Gastroesophageal sphincter (tissue), 4 donors: ENCODE data around the gene SLFN14. TPM values are rescaled to one million over a fixed set of nuclear protein-coding genes. Genes with fewer than 3 reads are reported as not detected.

Experiments
- ATAC-seq: fragments of 150-250 bp; one replicate; pipeline ENCODE4 v1.9.1; 2016; ENCODE audit warnings: mild to moderate bottlenecking, moderate library complexity
- H3K27ac ChIP-seq, 4 donors: fragments of 200-600 bp; sonication (generic) in 3 of 4; 1 replicate in 3 of 4; 2 replicates in 1 of 4; pipeline ENCODE4 v1.5.1; 2016 to 2019
- H3K27me3 ChIP-seq: fragments of 200-600 bp; sonication (generic); one replicate; pipeline ENCODE4 v1.5.1; 2019
- H3K36me3 ChIP-seq, 2 donors: fragments of 200-600 bp; sonication (generic); one replicate each; pipeline ENCODE4 v1.5.1; 2019; ENCODE audit warnings: control low read depth in 1 of 2
- H3K4me1 ChIP-seq, 3 donors: fragments of 200-600 bp; sonication (generic); 1 replicate in 2 of 3; 2 replicates in 1 of 3; pipeline ENCODE4 v1.5.1; 2016 to 2019; ENCODE audit warnings: control low read depth in 2 of 3
- H3K4me3 ChIP-seq, 2 donors: fragments of 200-600 bp; sonication (generic); one replicate each; pipeline ENCODE4 v1.5.1; 2019; ENCODE audit warnings: mild to moderate bottlenecking in 1 of 2, moderate library complexity in 1 of 2
- H3K9me3 ChIP-seq, 3 donors: fragments of 200-600 bp; sonication (generic); one replicate each; pipeline ENCODE4 v1.5.1; 2017 to 2019; ENCODE audit warnings: control low read depth in 2 of 3
- CTCF ChIP-seq, 4 experiments: fragments of 200-600 bp in 2 of 4; fragments of 450-650 bp in 2 of 4; sonication (generic) in 1 of 4; IDR thresholded peaks; one replicate each; pipeline ENCODE4 v1.5.1; 2017 to 2019; ENCODE audit warnings: antibody characterized with exemption in 4 of 4, mild to moderate bottlenecking in 2 of 4, moderate library complexity in 2 of 4
- EP300 ChIP-seq: sonication (generic); formaldehyde crosslinking; IDR thresholded peaks from one replicate; pipeline ENCODE4 v1.6.1; 2017; ENCODE audit warnings: antibody characterized with exemption, mild to moderate bottlenecking
- POLR2A ChIP-seq, 2 donors: fragments of 450-650 bp; IDR thresholded peaks; one replicate each; pipeline ENCODE4 v1.6.1; 2017; ENCODE audit warnings: antibody characterized with exemption in 2 of 2, mild to moderate bottlenecking in 2 of 2, moderate library complexity in 1 of 2
- POLR2AphosphoS5 ChIP-seq: sonication (generic); formaldehyde crosslinking; IDR thresholded peaks from one replicate; pipeline ENCODE4 v1.6.1; 2017; ENCODE audit warnings: antibody characterized with exemption
- WGBS, 2 donors: methylation state at CpG; one replicate each; pipeline ENCODE4 v1.1.5; 2018; ENCODE audit warnings: low coverage in 1 of 2; 5-methylcytosine and 5-hydroxymethylcytosine counted together
- total RNA-seq, 4 donors: library from RNA; depleted of rRNA; stranded (reverse); fragments of >200 nt; gene quantifications; one replicate each; pipeline ENCODE4 v1.1.0, GENCODE V29; 2016

SLFN14 gene
- total RNA-seq, result not detected

DNA sequence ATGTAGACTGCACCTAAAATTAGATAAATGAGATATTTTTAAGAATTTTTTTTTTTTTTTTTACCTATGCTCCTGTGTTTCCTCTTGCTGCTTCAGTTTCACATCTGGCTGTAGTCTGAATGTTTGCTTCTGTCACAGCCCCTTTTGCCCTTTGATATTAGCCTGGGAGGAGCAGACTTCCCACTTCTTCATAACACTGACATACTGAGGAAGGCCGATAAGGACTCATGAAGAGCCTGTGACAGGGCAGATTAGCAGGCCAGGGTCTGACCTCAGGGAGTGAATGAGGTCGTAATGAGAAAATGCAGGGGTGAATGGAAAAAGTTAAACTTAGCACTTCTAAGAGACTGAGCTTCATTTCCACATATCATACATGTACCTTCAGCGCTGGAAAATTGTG, at the start of gene SLFN14:
Gene SLFN14, minus strand, starts transcription at position 117 of the 400 bp plus-strand sequence. CDS start 2,757 bp downstream, outside the sequence.
- TF ChIP-seq POLR2A (IDR thresholded peaks at IDR 0.05) (no peak), POLR2AphosphoS5 (no peak), EP300 (no peak)
- 39 to 54% methylated on average over 2 to 3 of the region's 3 CpGs for WGBS, 2 donors
- Histone ChIP-seq H3K27ac (no peak within 1 kb of the TSS), H3K9me3 (no peaks in the 10 kb centered on the region), H3K36me3 (no peaks in the 10 kb centered on the region), H3K27me3 (peaks cover 50% of the 10 kb centered on the region), H3K4me3 (no peak within 1 kb of the TSS), H3K4me1 (no peaks in the 10 kb centered on the region)
- ATAC-seq, result no peak

- WGBS, 2 donors, result 92% methylated on average over 3 of the region's 4 CpGs; no CpG with 5 or more reads in 1 of the 2 donors
- H3K9me3 ChIP-seq, result no peaks in the 10 kb centered on the region
- H3K27ac ChIP-seq, result peak overlapping the region in 3 of 4 donors; percentile 21 to 79 (median 75)
- no peaks in the 10 kb centered on the region for H3K27me3 ChIP-seq
- TF ChIP-seq CTCF (IDR thresholded peaks at IDR 0.05), result no peak
- TF ChIP-seq POLR2AphosphoS5, result no peak
- TF ChIP-seq EP300, result no peak
- TF ChIP-seq POLR2A (IDR thresholded peaks at IDR 0.05), result no peak
- ATAC-seq, result no peak
- H3K4me1 ChIP-seq, result peaks cover 0 to 60% (median 0%) of the 10 kb centered on the region in 3 donors
- H3K4me3 ChIP-seq, result no peak overlapping the region
- H3K36me3 ChIP-seq, result peaks cover 0 to 70% of the 10 kb centered on the region in 2 donors
Observed at GRCh38 chr17:35609831-35610230, 49.2 kb upstream of the SLFN14 start.

- Histone ChIP-seq H3K4me3 (peak overlapping the region in 1 of 2 donors; percentile 37), H3K4me1 (peaks cover 0 to 43% (median 0%) of the 10 kb centered on the region in 3 donors), H3K27me3 (no peaks in the 10 kb centered on the region), H3K27ac (peak overlapping the region; percentile 51 to 79 (median 70)), H3K36me3 (peaks cover 0 to 91% of the 10 kb centered on the region in 2 donors), H3K9me3 (no peaks in the 10 kb centered on the region)
- WGBS, 2 donors, result 34 to 40% methylated on average over 2 to 3 of the region's 3 CpGs
- TF ChIP-seq POLR2AphosphoS5, result peak; percentile 78
- no peak for TF ChIP-seq POLR2A (IDR thresholded peaks at IDR 0.05)
- ATAC-seq, result peak; percentile 71
Observed at GRCh38 chr17:35607239-35607847, 46.7 kb upstream of the SLFN14 start.

GRCh38 chr17:35605678-35606077, 45.1 kb upstream of the SLFN14 start:
- Histone ChIP-seq H3K9me3 (no peaks in the 10 kb centered on the region), H3K4me1 (peaks cover 0 to 40% (median 0%) of the 10 kb centered on the region in 3 donors), H3K36me3 (peaks cover 0 to 91% of the 10 kb centered on the region in 2 donors), H3K27ac (peak overlapping the region in 3 of 4 donors; percentile 54 to 79 (median 75)), H3K4me3 (no peak overlapping the region), H3K27me3 (no peaks in the 10 kb centered on the region)
- ATAC-seq, result peak; percentile 23
- 44 to 80% methylated on average over 1 to 2 of the region's 2 CpGs for WGBS, 2 donors
- no peak for TF ChIP-seq EP300
- peak; percentile 56 for TF ChIP-seq POLR2AphosphoS5

DNA sequence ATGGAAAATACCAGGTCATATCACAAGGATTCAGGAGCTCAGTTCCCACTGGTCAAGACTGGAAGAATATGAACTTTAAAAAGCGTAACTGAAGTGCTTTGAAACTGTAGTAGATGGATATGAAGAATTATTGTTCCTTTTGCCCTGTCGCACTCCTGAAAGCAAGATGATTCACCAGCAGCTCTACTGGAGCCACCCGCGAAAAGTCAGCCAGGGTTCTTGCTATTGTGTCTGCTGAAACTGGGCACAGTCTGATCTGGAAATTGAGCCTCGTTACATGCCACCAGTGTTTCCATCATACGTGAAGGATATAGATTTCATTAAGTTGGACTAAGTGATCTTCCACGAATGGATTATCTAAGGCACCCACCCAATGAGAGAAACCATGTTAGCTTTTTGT, 43.1 kb upstream of the SLFN14 start:
- ATAC-seq, result no peak
- no peak overlapping the region for H3K27ac ChIP-seq
- no peak overlapping the region for H3K4me3 ChIP-seq
- peaks cover 0 to 31% (median 0%) of the 10 kb centered on the region in 3 donors for H3K4me1 ChIP-seq
- TF ChIP-seq POLR2A (IDR thresholded peaks at IDR 0.05) (no peak), POLR2AphosphoS5 (no peak), CTCF (IDR thresholded peaks at IDR 0.05) (no peak), EP300 (no peak)
- peaks cover 3 to 91% of the 10 kb centered on the region in 2 donors for H3K36me3 ChIP-seq
- no peaks in the 10 kb centered on the region for H3K27me3 ChIP-seq
- no peaks in the 10 kb centered on the region for H3K9me3 ChIP-seq
- WGBS, 2 donors, result 72 to 85% methylated on average over 7 of the region's 7 CpGs

DNA sequence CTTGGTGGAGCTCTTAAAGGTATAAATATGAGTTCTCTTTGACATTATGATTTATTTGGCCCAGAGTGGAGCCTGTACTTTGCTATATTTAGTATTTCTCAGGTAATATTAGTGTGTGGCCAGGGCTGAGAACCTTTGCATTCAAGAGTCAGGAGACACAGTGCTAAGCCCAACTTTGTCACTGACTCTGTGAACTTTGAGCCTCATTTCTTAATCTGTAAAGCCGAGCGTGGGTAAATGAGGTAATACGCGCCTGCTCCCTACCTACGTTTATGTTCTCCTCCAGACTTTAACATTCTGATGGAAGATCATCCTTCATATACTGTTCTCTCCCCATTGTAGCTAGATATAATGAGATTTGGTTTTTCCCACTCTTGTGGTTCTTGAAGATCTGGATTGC, 37.0 kb upstream of the SLFN14 start:
- Histone ChIP-seq H3K9me3 (no peaks in the 10 kb centered on the region), H3K27me3 (no peaks in the 10 kb centered on the region), H3K27ac (no peak overlapping the region), H3K4me3 (no peak overlapping the region), H3K36me3 (peaks cover 12 to 87% of the 10 kb centered on the region in 2 donors), H3K4me1 (peaks cover 0 to 31% (median 0%) of the 10 kb centered on the region in 3 donors)
- TF ChIP-seq CTCF (IDR thresholded peaks at IDR 0.05) (no peak), EP300 (no peak), POLR2AphosphoS5 (no peak), POLR2A (IDR thresholded peaks at IDR 0.05) (no peak)
- no peak for ATAC-seq
- 75% methylated on average over 5 of the region's 5 CpGs for WGBS, 2 donors
